Common myeloid progenitor, CD34-positive (primary cell): ENCODE results near the gene ACSBG1.

Experiments
- CTCF ChIA-PET: fragments of 350-600 bp; sonication (Branson Sonifier 250); formaldehyde crosslinking; loops from one replicate; lab custom pipeline; 2021; ENCODE audit warnings: antibody characterized with exemption; lab: Charles Lee
- POLR2A ChIA-PET: fragments of 350-600 bp; sonication (Branson Sonifier 250); formaldehyde crosslinking; loops from one replicate; lab custom pipeline; 2021; ENCODE audit warnings: antibody characterized with exemption; lab: Charles Lee
- DNase-seq, 3 donors: peaks; one replicate each; pipeline versions ENCODE4 v3.0.0 to v3.0.0-alpha.2; 2013
- H3K27ac ChIP-seq, 2 experiments: 1 replicate in 1 of 2; 2 replicates in 1 of 2; pipeline ENCODE4 v1.7.0; 2013; ENCODE audit warnings: inconsistent platforms in 2 of 2, low read length in 2 of 2, mild to moderate bottlenecking in 2 of 2, low read depth in 1 of 2, moderate library complexity in 1 of 2; ENCODE audit not compliant: severe bottlenecking in 2 of 2, insufficient read depth in 1 of 2, poor library complexity in 1 of 2
- H3K27me3 ChIP-seq, 5 experiments: replicated peaks in 2 of 5; 1 replicate in 3 of 5; 2 replicates in 2 of 5; pipeline versions ENCODE4 v1.6.1 to v1.7.0; 2013; ENCODE audit warnings: low read length in 4 of 5, mild to moderate bottlenecking in 2 of 5, moderate library complexity in 2 of 5, inconsistent platforms in 1 of 5; ENCODE audit not compliant: insufficient read depth in 5 of 5, control insufficient read depth in 4 of 5
- H3K36me3 ChIP-seq, 4 experiments: 1 replicate in 2 of 4; 2 replicates in 2 of 4; pipeline versions ENCODE4 v1.6.1 to v1.7.0; 2013; ENCODE audit warnings: low read length in 3 of 4, control low read depth in 1 of 4, mild to moderate bottlenecking in 1 of 4; ENCODE audit not compliant: control insufficient read depth in 4 of 4, insufficient read depth in 4 of 4
- H3K4me1 ChIP-seq, 4 experiments: 1 replicate in 3 of 4; 2 replicates in 1 of 4; pipeline versions ENCODE4 v1.6.1 to v1.7.1; 2013; ENCODE audit warnings: low read length in 3 of 4, mild to moderate bottlenecking in 3 of 4, control low read depth in 1 of 4, inconsistent platforms in 1 of 4, moderate library complexity in 1 of 4; ENCODE audit not compliant: control insufficient read depth in 4 of 4, insufficient read depth in 4 of 4; ENCODE audit errors: control extremely low read depth in 1 of 4
- H3K4me3 ChIP-seq, 7 experiments: 1 replicate in 4 of 7; 2 replicates in 3 of 7; pipeline versions ENCODE4 v1.5.1 to v1.7.0; 2013; ENCODE audit warnings: mild to moderate bottlenecking in 7 of 7, low read length in 6 of 7, moderate library complexity in 6 of 7, inconsistent platforms in 2 of 7, low read depth in 2 of 7, control low read depth in 1 of 7; ENCODE audit not compliant: insufficient read depth in 4 of 7, control insufficient read depth in 1 of 7; ENCODE audit errors: extremely low read depth in 1 of 7
- H3K9me3 ChIP-seq, 5 experiments: 1 replicate in 4 of 5; 2 replicates in 1 of 5; pipeline versions ENCODE4 v1.6.1 to v1.7.1; 2013; ENCODE audit warnings: low read length in 4 of 5, mild to moderate bottlenecking in 2 of 5, inconsistent platforms in 1 of 5, low read depth in 1 of 5, moderate library complexity in 1 of 5; ENCODE audit not compliant: control insufficient read depth in 4 of 5, insufficient read depth in 2 of 5; ENCODE audit errors: control extremely low read depth in 1 of 5
- WGBS: methylation state at CpG from one replicate; pipeline ENCODE4 v1.1.5; 2013; ENCODE audit not compliant: insufficient coverage; 5-methylcytosine and 5-hydroxymethylcytosine counted together

ACSBG1 gene

DNA sequence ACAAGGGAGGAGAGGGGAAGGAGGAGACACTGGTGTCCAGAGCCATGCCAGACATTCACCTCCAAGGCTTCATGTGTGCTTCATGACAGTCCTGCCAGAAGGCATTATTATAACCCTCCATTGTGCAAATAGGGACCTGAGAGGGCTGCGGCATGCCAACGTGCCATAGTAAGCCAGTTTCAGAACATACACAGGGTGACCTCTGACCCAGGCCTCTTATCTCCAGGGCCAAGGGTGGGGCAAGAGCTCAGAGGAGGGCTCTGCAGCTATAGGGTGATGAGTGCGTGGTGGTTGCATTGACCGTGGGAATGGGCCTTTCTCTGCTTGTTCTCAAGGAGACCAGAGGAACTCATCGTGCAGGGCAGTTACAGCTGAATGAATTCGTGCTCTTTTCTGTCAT, 9.7 kb upstream of the ACSBG1 start:
- Histone ChIP-seq H3K4me1 (peaks cover 0 to 7% (median 0%) of the 10 kb centered on the region in 4 experiments), H3K9me3 (no peaks in the 10 kb centered on the region), H3K27me3 (peaks cover 0 to 4% (median 0%) of the 10 kb centered on the region in 5 experiments), H3K27ac (no peak overlapping the region), H3K36me3 (no peaks in the 10 kb centered on the region), H3K4me3 (no peak overlapping the region)
- DNase-seq: no peak
- WGBS: 94% methylated on average over 6 of the region's 6 CpGs
- ChIA-PET CTCF (interaction anchor here (0.6 to 8.8 kb wide), 6 partner anchors 10 to 259 kb away, joined by 3 to 165 read pairs (median 3); no protein-coding TSS in a partner anchor), POLR2A (interaction anchor here (0.6 kb wide), 1 partner anchor 88 kb away, joined by 5 read pairs; no protein-coding TSS in a partner anchor)

DNA sequence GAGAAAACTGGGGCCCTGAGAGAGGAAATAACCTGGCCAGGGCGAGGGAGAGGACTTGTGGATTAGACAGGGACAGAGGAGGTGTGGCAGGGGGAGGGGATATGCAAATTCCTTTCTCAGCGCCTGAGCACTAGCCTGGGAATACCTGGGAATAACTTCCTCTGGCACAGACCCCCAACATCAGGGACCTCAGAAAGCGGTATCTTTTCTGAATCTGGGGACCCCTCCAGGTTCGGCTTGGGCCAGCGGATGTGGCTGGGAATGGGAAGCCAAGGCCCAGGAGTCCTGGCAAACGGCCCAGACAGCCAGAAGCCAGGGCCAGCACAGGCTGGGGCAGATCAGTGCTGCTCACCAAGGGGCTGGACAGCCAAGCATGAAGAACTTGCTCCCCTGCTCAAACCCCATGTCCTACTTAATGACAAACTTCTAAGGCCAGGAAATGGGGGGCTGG, 9.2 kb upstream of the ACSBG1 start:
- POLR2A ChIA-PET: interaction anchor here (0.6 kb wide), 1 partner anchor 87 kb away, joined by 5 read pairs; no protein-coding TSS in a partner anchor
- peaks cover 0 to 4% (median 0%) of the 10 kb centered on the region in 5 experiments for H3K27me3 ChIP-seq
- no peak for DNase-seq
- peaks cover 0 to 7% (median 0%) of the 10 kb centered on the region in 4 experiments for H3K4me1 ChIP-seq
- 84% methylated on average over 6 of the region's 6 CpGs for WGBS
- H3K9me3 ChIP-seq: no peaks in the 10 kb centered on the region
- no peak overlapping the region for H3K27ac ChIP-seq
- no peaks in the 10 kb centered on the region for H3K36me3 ChIP-seq
- CTCF ChIA-PET: interaction anchor here (0.6 to 8.8 kb wide), 3 partner anchors 48 to 259 kb away, joined by 3 to 165 read pairs (median 14); no protein-coding TSS in a partner anchor
- no peak overlapping the region for H3K4me3 ChIP-seq

GRCh38 chr15:78243058-78243457, 8.7 kb upstream of the ACSBG1 start:
- Histone ChIP-seq H3K27me3 (peaks cover 0 to 4% (median 0%) of the 10 kb centered on the region in 5 experiments), H3K9me3 (no peaks in the 10 kb centered on the region), H3K4me3 (no peak overlapping the region), H3K36me3 (no peaks in the 10 kb centered on the region), H3K4me1 (peaks cover 0 to 7% (median 0%) of the 10 kb centered on the region in 4 experiments), H3K27ac (no peak overlapping the region)
- 84% methylated on average over 6 of the region's 6 CpGs for WGBS
- ChIA-PET POLR2A (no interaction called here), CTCF (interaction anchor here (0.9 to 8.8 kb wide), 10 partner anchors 8 to 236 kb away, joined by 3 to 165 read pairs (median 4); partner anchors contain the start of gene CIB2)
- DNase-seq: no peak

- DNase-seq: peak in 2 of 3 donors; percentile 36 to 50
- Histone ChIP-seq H3K27me3 (peaks cover 0 to 4% (median 0%) of the 10 kb centered on the region in 5 experiments), H3K36me3 (no peaks in the 10 kb centered on the region), H3K4me3 (no peak overlapping the region), H3K9me3 (no peaks in the 10 kb centered on the region), H3K4me1 (peaks cover 0 to 7% (median 0%) of the 10 kb centered on the region in 4 experiments), H3K27ac (no peak overlapping the region)
- ChIA-PET POLR2A (no interaction called here), CTCF (interaction anchor here (0.9 to 8.8 kb wide), 19 partner anchors 9 to 332 kb away, joined by 3 to 165 read pairs (median 4); partner anchors contain the start of gene CIB2)
- WGBS: 84% methylated on average over 4 of the region's 5 CpGs
These were observed 7.8 kb upstream of the ACSBG1 start for GRCh38 chr15:78242128-78242527.

DNA sequence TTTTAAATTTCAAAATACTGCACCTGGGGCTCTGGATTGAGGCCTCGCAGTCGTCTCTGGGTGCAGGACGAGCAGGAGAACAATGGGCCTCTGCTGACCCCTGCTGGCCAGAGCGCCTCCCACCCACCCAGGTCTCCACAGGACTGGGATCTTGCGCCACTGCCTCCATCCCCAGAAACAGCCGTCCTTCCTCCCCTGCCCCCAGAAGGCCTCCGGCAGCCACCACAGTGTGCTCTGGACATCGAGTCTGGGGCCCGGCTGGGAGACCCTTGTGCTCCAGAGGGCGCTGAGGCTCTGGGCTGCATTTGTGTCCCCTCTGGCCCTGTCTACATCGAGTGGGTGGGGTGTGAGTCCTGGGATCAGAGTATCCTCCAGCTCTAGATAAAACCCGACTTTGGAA, 6.7 kb upstream of the ACSBG1 start:
- WGBS: 14% methylated on average over 11 of the region's 12 CpGs
- Histone ChIP-seq H3K36me3 (no peaks in the 10 kb centered on the region), H3K27me3 (peaks cover 0 to 4% (median 0%) of the 10 kb centered on the region in 5 experiments), H3K4me1 (peaks cover 0 to 7% (median 0%) of the 10 kb centered on the region in 4 experiments), H3K27ac (no peak overlapping the region), H3K9me3 (no peaks in the 10 kb centered on the region), H3K4me3 (no peak overlapping the region)
- DNase-seq: peak; percentile 69 to 81 (median 76)
- ChIA-PET POLR2A (interaction anchor here (0.6 kb wide), 1 partner anchor 67 kb away, joined by 4 read pairs; no protein-coding TSS in a partner anchor), CTCF (interaction anchor here (0.5 to 8.8 kb wide), 32 partner anchors 9 to 1239 kb away, joined by 3 to 165 read pairs (median 4); no protein-coding TSS in a partner anchor)

DNA sequence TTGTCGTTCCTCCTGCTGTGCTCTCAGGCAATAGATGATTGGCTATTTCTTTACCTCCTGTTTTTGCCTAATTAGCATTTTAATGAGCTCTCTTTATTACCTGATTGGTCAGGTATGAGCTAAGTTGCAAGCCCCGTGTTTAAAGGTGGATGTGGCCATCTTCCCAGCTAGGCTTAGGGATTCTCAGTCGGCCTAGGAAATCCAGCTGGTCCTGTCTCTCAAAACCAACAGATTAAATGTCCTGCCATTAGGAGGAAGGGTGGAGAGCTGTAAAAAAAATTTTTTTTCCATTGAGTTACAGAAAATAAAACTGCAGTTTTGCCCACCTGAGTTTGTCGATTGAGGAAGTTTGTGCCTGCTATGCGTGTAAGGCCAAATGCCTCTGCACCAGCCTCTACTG, 5.4 kb upstream of the ACSBG1 start:
- Histone ChIP-seq H3K36me3 (no peaks in the 10 kb centered on the region), H3K27me3 (peaks cover 0 to 4% (median 0%) of the 10 kb centered on the region in 5 experiments), H3K4me1 (peaks cover 0 to 10% (median under 1%) of the 10 kb centered on the region in 4 experiments), H3K27ac (no peak overlapping the region), H3K9me3 (no peaks in the 10 kb centered on the region), H3K4me3 (no peak overlapping the region)
- ChIA-PET POLR2A (interaction anchor here (0.5 kb wide), 1 partner anchor 290 kb away, joined by 3 read pairs; no protein-coding TSS in a partner anchor), CTCF (interaction anchor here (0.7 to 8.8 kb wide), 32 partner anchors 8 to 359 kb away, joined by 3 to 165 read pairs (median 4); partner anchors contain the start of gene CIB2)
- no peak for DNase-seq
- 98% methylated on average over 4 of the region's 5 CpGs for WGBS

DNA sequence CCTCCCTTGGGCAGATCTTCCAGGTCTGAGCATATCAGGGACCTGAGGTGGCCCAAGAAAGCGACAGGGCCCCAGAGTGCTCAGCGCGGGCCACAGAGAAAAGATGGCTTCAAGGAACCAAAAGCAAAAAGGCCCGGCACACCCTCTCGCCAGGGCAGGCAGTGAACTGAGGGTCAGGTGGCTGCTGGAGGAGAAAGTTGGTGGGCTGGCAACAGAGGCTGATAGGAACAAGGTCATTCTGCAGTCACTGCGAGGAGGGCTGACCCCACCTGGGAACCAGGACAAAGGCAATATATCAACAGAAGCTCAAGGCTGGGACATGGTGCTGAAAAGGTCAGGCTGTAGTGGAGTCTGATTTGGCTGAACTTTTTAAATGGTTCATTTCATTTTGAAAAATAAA, 2.8 kb upstream of the ACSBG1 start:
- DNase-seq: no peak
- CTCF ChIA-PET: interaction anchor here (0.7 to 1.3 kb wide), 3 partner anchors 9 to 124 kb away, joined by 3 to 5 read pairs (median 3); no protein-coding TSS in a partner anchor
- Histone ChIP-seq H3K9me3 (no peaks in the 10 kb centered on the region), H3K36me3 (no peaks in the 10 kb centered on the region), H3K4me1 (peaks cover 0 to 12% (median under 1%) of the 10 kb centered on the region in 4 experiments), H3K27ac (no peak overlapping the region), H3K27me3 (peaks cover 0 to 4% (median 0%) of the 10 kb centered on the region in 5 experiments), H3K4me3 (no peak overlapping the region)
- 97% methylated on average over 4 of the region's 6 CpGs for WGBS
- POLR2A ChIA-PET: no interaction called here
